Prostate gland (tissue), 2 donors: ENCODE measurements around the gene ASPN. TPM values are rescaled to one million over a fixed set of nuclear protein-coding genes. Genes with fewer than 3 reads are reported as not detected.
A peak's percentile ranks its signal among the peaks of the same experiment; 100 is the strongest.

Experiments
- DNase-seq: peaks from one replicate; pipeline ENCODE4 v3.0.0-alpha.2; 2019; ENCODE audit warnings: low spot score
- H3K27ac ChIP-seq, 2 donors: fragments of 200-600 bp; sonication (generic); 2 replicates each; pipeline ENCODE4 v1.5.1; 2017 to 2019
- H3K27me3 ChIP-seq: fragments of 200-600 bp; sonication (generic); replicated peaks from 2 replicates; pipeline ENCODE4 v1.5.1; 2019; ENCODE audit not compliant: insufficient read depth
- H3K36me3 ChIP-seq, 2 donors: fragments of 200-600 bp; sonication (generic); 1 replicate in 1 of 2; 2 replicates in 1 of 2; pipeline versions ENCODE4 v1.5.1 to v1.8.1; 2017 to 2019
- H3K4me1 ChIP-seq: fragments of 200-600 bp; sonication (generic); replicated peaks from 2 replicates; pipeline ENCODE4 v1.5.1; 2019
- H3K4me3 ChIP-seq, 2 donors: fragments of 200-600 bp; sonication (generic); 2 replicates each; pipeline ENCODE4 v1.5.1; 2017 to 2019
- H3K9me3 ChIP-seq: fragments of 200-600 bp; sonication (generic); 2 replicates; pipeline ENCODE4 v1.5.1; 2017
- CTCF ChIP-seq, 4 experiments: fragments of 200-600 bp in 2 of 4; fragments of 450-650 bp in 2 of 4; sonication (generic) in 2 of 4; IDR thresholded peaks; 1 replicate in 3 of 4; 2 replicates in 1 of 4; pipeline ENCODE4 v1.5.1; 2016 to 2019; ENCODE audit warnings: antibody characterized with exemption in 4 of 4, mild to moderate bottlenecking in 2 of 4, moderate library complexity in 2 of 4
- POLR2A ChIP-seq: fragments of 450-650 bp; IDR thresholded peaks from one replicate; pipeline ENCODE4 v1.6.1; 2016; ENCODE audit warnings: antibody characterized with exemption, mild to moderate bottlenecking
- POLR2AphosphoS5 ChIP-seq: sonication (generic); formaldehyde crosslinking; IDR thresholded peaks from one replicate; pipeline ENCODE4 v1.6.1; 2017; ENCODE audit warnings: antibody characterized with exemption
- WGBS: methylation state at CpG from one replicate; pipeline ENCODE4 v1.1.5; 2018; 5-methylcytosine and 5-hydroxymethylcytosine counted together
- intact Hi-C: fragments of 100-400 bp; cut with DNase I; formaldehyde crosslinking; loops from one replicate; pipeline ENCODE4 v1.14.2; 2022
- total RNA-seq, 2 donors: library from RNA; depleted of rRNA; stranded (reverse); fragments of >200 nt; gene quantifications; one replicate each; pipeline ENCODE4 v1.1.0, GENCODE V29; 2016

ASPN gene
- total RNA-seq, 2 donors from 2014 or later: 0.68 to 1.8 TPM

- no peak for DNase-seq
- TF ChIP-seq POLR2A: no peak
- TF ChIP-seq POLR2AphosphoS5: no peak
- no peak for TF ChIP-seq CTCF (IDR thresholded peaks at IDR 0.05)
- Histone ChIP-seq H3K27me3 (no peaks in the 10 kb centered on the region), H3K9me3 (no peaks in the 10 kb centered on the region), H3K4me1 (no peaks in the 10 kb centered on the region), H3K27ac (peak overlapping the region in 1 of 2 donors; percentile 32), H3K4me3 (no peak overlapping the region), H3K36me3 (no peaks in the 10 kb centered on the region)
- intact Hi-C loops: no loop called here
Measured at GRCh38 chr9:92463387-92463786, 18.9 kb downstream of the ASPN start.

- intact Hi-C loops: no loop called here
- TF ChIP-seq CTCF (IDR thresholded peaks at IDR 0.05) (no peak), POLR2AphosphoS5 (no peak), POLR2A (no peak)
- Histone ChIP-seq H3K4me3 (no peak overlapping the region), H3K4me1 (no peaks in the 10 kb centered on the region), H3K27me3 (no peaks in the 10 kb centered on the region), H3K36me3 (no peaks in the 10 kb centered on the region), H3K27ac (no peak overlapping the region), H3K9me3 (no peaks in the 10 kb centered on the region)
- 96% methylated on average over 4 of the region's 4 CpGs for WGBS
- DNase-seq: no peak
Measured at GRCh38 chr9:92457576-92457975, 24.7 kb downstream of the ASPN start.

GRCh38 chr9:92455217-92455616, 27.1 kb downstream of the ASPN start:
- Histone ChIP-seq H3K27me3 (no peaks in the 10 kb centered on the region), H3K9me3 (no peaks in the 10 kb centered on the region), H3K36me3 (no peaks in the 10 kb centered on the region), H3K27ac (no peak overlapping the region), H3K4me1 (no peaks in the 10 kb centered on the region), H3K4me3 (no peak overlapping the region)
- intact Hi-C loops: no loop called here
- DNase-seq: no peak
- WGBS: 87% methylated on average over 3 of the region's 3 CpGs
- TF ChIP-seq CTCF (IDR thresholded peaks at IDR 0.05) (no peak), POLR2AphosphoS5 (no peak), POLR2A (no peak)

GRCh38 chr9:92446536-92446935, 35.8 kb downstream of the ASPN start:
- no peak for TF ChIP-seq POLR2AphosphoS5
- TF ChIP-seq CTCF (IDR thresholded peaks at IDR 0.05): no peak
- TF ChIP-seq POLR2A: no peak
- H3K27ac ChIP-seq: no peak overlapping the region
- no peaks in the 10 kb centered on the region for H3K36me3 ChIP-seq
- no peaks in the 10 kb centered on the region for H3K4me1 ChIP-seq
- H3K4me3 ChIP-seq: no peak overlapping the region
- intact Hi-C loops: no loop called here
- no peaks in the 10 kb centered on the region for H3K9me3 ChIP-seq
- no peak for DNase-seq
- no peaks in the 10 kb centered on the region for H3K27me3 ChIP-seq

- intact Hi-C loops: no loop called here
- 46% methylated on average over 4 of the region's 4 CpGs for WGBS
- no peaks in the 10 kb centered on the region for H3K36me3 ChIP-seq
- H3K4me1 ChIP-seq: no peaks in the 10 kb centered on the region
- no peak for DNase-seq
- no peaks in the 10 kb centered on the region for H3K9me3 ChIP-seq
- H3K27ac ChIP-seq: no peak overlapping the region
- TF ChIP-seq POLR2AphosphoS5 (no peak), POLR2A (no peak), CTCF (IDR thresholded peaks at IDR 0.05) (no peak)
- no peaks in the 10 kb centered on the region for H3K27me3 ChIP-seq
- no peak overlapping the region for H3K4me3 ChIP-seq
Measured at GRCh38 chr9:92444841-92445240, 37.5 kb downstream of the ASPN start.
